Lung (tissue), 12 donors: ENCODE results near the gene STOX1. TPM values are rescaled to one million over a fixed set of nuclear protein-coding genes. Genes with fewer than 3 reads are reported as not detected.
A peak's percentile ranks its signal among the peaks of the same experiment; 100 is the strongest.

Experiments used
- ATAC-seq: fragments of 200-7000 bp; cut with Tn5 transposase; one replicate; pipeline ENCODE4 v1.9.1; 2020; ENCODE audit warnings: moderate number of reproducible peaks; ENCODE audit not compliant: insufficient read depth, low FRiP score
- DNase-seq, 3 donors: peaks; one replicate each; pipeline ENCODE4 v3.0.0-alpha.2; 2013 to 2017
- H3K27ac ChIP-seq, 2 donors: one replicate each; pipeline ENCODE4 v1.5.1; 2013; ENCODE audit warnings: mild to moderate bottlenecking in 2 of 2, moderate library complexity in 2 of 2, control low read depth in 1 of 2, inconsistent platforms in 1 of 2, low read depth in 1 of 2, low read length in 1 of 2
- H3K27me3 ChIP-seq, 3 donors: one replicate each; pipeline ENCODE4 v1.5.1; 2013; ENCODE audit warnings: low read length in 2 of 3; ENCODE audit not compliant: control insufficient read depth in 3 of 3, insufficient read depth in 3 of 3
- H3K36me3 ChIP-seq, 4 donors: one replicate each; pipeline ENCODE4 v1.5.1; 2013; ENCODE audit warnings: low read length in 4 of 4, mild to moderate bottlenecking in 1 of 4, moderate library complexity in 1 of 4; ENCODE audit not compliant: control insufficient read depth in 4 of 4, insufficient read depth in 4 of 4
- H3K4me1 ChIP-seq, 5 donors: one replicate each; pipeline ENCODE4 v1.5.1; 2013; ENCODE audit warnings: low read length in 5 of 5, mild to moderate bottlenecking in 2 of 5, moderate library complexity in 1 of 5; ENCODE audit not compliant: control insufficient read depth in 5 of 5, insufficient read depth in 5 of 5
- H3K4me3 ChIP-seq: one replicate; pipeline ENCODE4 v1.5.1; 2013; ENCODE audit warnings: mild to moderate bottlenecking, control low read depth, moderate library complexity
- H3K9ac ChIP-seq, 2 donors: one replicate each; pipeline ENCODE4 v1.5.1; 2013; ENCODE audit warnings: low read length in 2 of 2, control low read depth in 1 of 2; ENCODE audit not compliant: insufficient read depth in 1 of 2
- H3K9me3 ChIP-seq, 4 donors: one replicate each; pipeline ENCODE4 v1.5.1; 2013; ENCODE audit warnings: low read length in 3 of 4, mild to moderate bottlenecking in 1 of 4, moderate library complexity in 1 of 4; ENCODE audit not compliant: control insufficient read depth in 4 of 4, insufficient read depth in 3 of 4
- CTCF ChIP-seq: IDR thresholded peaks from 2 replicates; pipeline ENCODE4 v1.5.1; 2012; ENCODE audit warnings: mild to moderate bottlenecking; ENCODE audit errors: control extremely low read depth, extremely low read depth
- WGBS, 2 donors: extraction: QIAGEN DNeasy Blood & Tissue Kit; methylation state at CpG; one replicate each; pipeline ENCODE4 v1.1.7; 2013; 5-methylcytosine and 5-hydroxymethylcytosine counted together
- polyA plus RNA-seq, 2 donors: library from polyadenylated mRNA; stranded (reverse); fragments of 200-250 nt; gene quantifications; one replicate each; pipeline ENCODE4 v1.2.1, GENCODE V29; 2013
- total RNA-seq, 2 donors: library from RNA; depleted of rRNA in 1 of 2; stranded (reverse); fragments of >200 nt in 1 of 2; gene quantifications; one replicate each; pipeline ENCODE4 v1.2.1, GENCODE V29; 2014 to 2021
- donor health status: control.
- donor health status: control.
- donor health status: Bipolar disorder and iron deficiency.
- donor health status: healthy.
- donor health status: DM: yes; HTN: yes; CAD: no.

Gene STOX1
- total and polyA plus RNA-seq, 4 donors = 1.8 to 10.1 (median 3.9) TPM

- peak in 2 of 3 donors; percentile 29 for DNase-seq
- Histone ChIP-seq H3K9ac (no peak overlapping the region), H3K36me3 (no peaks in the 10 kb centered on the region), H3K27me3 (no peaks in the 10 kb centered on the region), H3K4me3 (no peak overlapping the region), H3K27ac (no peak overlapping the region), H3K9me3 (no peaks in the 10 kb centered on the region), H3K4me1 (peaks cover 0 to 14% (median 0%) of the 10 kb centered on the region in 5 donors)
- 46 to 65% methylated on average over 3 of the region's 3 CpGs for WGBS, 2 donors
- ATAC-seq = no peak
- no peak for TF ChIP-seq CTCF
Measured at GRCh38 chr10:68870545-68871104, 43.3 kb downstream of the STOX1 start.

GRCh38 chr10:68871105-68871711 is 43.9 kb downstream of the STOX1 start:
- H3K27ac ChIP-seq = no peak overlapping the region
- no peak for TF ChIP-seq CTCF

GRCh38 chr10:68871731-68872342 is 44.5 kb downstream of the STOX1 start:
- 59 to 71% methylated on average over 5 of the region's 5 CpGs for WGBS, 2 donors
- DNase-seq (peak; percentile 50 to 98 (median 96)), ATAC-seq (no peak)
- no peak for TF ChIP-seq CTCF
- Histone ChIP-seq H3K9me3 (no peaks in the 10 kb centered on the region), H3K9ac (no peak overlapping the region), H3K4me1 (peaks cover 0 to 20% (median 4%) of the 10 kb centered on the region in 5 donors), H3K27ac (no peak overlapping the region), H3K27me3 (no peaks in the 10 kb centered on the region), H3K36me3 (no peaks in the 10 kb centered on the region), H3K4me3 (no peak overlapping the region)

More at GRCh38 chr10:68871105-68871711, 43.9 kb downstream of the STOX1 start:
- Histone ChIP-seq H3K9ac (no peak overlapping the region), H3K4me3 (no peak overlapping the region), H3K9me3 (no peaks in the 10 kb centered on the region), H3K27me3 (no peaks in the 10 kb centered on the region), H3K36me3 (no peaks in the 10 kb centered on the region), H3K4me1 (peaks cover 0 to 14% (median 0%) of the 10 kb centered on the region in 5 donors)
- WGBS, 2 donors = 60 to 67% methylated on average over 6 of the region's 6 CpGs
- peak; percentile 11 for ATAC-seq
- DNase-seq = peak in 2 of 3 donors; percentile 32 to 46
